ENCODE results near the gene ALLC.
A peak's percentile ranks its signal among the peaks of the same experiment; 100 is the strongest.

ALLC gene

DNA sequence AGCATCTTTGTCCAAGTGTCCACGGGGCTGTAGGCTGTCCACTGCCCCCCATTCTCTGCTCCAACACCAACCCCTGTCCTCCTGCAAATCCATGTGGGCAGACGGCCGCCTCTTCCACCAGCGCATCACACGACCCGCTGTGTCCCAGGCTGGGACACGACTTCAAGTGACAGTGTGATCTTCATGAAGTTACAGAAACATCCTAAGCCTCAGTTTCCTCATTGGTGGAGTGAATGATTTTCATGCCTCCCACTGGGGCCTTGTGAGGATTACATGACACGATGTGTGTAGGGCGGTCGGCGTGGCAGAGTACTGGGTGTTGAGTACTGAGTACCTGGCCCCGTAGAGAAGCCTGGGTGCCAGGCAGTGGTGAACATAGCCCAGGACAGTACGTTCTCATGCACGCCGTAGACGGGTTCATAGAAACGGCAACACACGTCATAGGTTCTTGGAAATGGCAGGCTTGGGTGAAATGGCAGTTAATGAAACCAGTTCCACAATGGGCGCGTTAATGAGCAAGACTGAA is 9.3 kb upstream of the ALLC start:
- TF ChIP-seq, protein P1, sequence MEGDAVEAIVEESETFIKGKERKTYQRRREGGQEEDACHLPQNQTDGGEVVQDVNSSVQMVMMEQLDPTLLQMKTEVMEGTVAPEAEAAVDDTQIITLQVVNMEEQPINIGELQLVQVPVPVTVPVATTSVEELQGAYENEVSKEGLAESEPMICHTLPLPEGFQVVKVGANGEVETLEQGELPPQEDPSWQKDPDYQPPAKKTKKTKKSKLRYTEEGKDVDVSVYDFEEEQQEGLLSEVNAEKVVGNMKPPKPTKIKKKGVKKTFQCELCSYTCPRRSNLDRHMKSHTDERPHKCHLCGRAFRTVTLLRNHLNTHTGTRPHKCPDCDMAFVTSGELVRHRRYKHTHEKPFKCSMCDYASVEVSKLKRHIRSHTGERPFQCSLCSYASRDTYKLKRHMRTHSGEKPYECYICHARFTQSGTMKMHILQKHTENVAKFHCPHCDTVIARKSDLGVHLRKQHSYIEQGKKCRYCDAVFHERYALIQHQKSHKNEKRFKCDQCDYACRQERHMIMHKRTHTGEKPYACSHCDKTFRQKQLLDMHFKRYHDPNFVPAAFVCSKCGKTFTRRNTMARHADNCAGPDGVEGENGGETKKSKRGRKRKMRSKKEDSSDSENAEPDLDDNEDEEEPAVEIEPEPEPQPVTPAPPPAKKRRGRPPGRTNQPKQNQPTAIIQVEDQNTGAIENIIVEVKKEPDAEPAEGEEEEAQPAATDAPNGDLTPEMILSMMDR (conservative IDR thresholded peaks at IDR 0.05; ENCODE audit: low read depth, low read length): no peak
- no peak overlapping the region for H3K9ac ChIP-seq

DNA sequence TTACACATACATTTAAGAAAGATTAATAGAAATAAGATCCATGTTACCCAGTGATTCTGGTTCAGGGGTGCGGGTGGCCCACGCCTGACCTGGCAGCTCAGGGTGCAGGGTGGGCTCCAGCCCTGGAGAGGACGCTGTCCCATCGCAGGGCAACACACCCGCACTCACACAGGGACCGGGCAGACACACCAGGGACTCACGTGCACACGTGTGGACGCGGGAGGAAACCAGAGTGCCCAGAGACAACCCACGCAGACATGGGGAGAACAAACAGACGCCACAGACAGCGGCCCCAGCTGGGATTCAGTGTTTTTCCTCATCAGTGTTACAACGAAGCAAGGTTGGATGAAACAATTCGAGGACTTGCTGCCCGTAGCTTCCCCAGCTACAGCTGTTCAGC is 8.4 kb upstream of the ALLC start:
- H3K27ac ChIP-seq: no peak overlapping the region

More for the DNA sequence above, 9.3 kb upstream of the ALLC start:
- Histone ChIP-seq H3K36me3 (ENCODE audit: insufficient read depth) (no peaks in the 10 kb centered on the region), H3K27me3 (ENCODE audit: insufficient read depth, low read depth) (no peaks in the 10 kb centered on the region), H3K4me1 (ENCODE audit: low read depth, poor library complexity, severe bottlenecking) (peaks cover 20% of the 10 kb centered on the region), H3K4me2 (no peak overlapping the region), H2AFZ (ENCODE audit: low read depth) (no peak overlapping the region), H3K79me2 (ENCODE audit: insufficient read depth, low read depth) (no peaks in the 10 kb centered on the region), H3K27ac (no peak overlapping the region), H3K4me3 (IDR thresholded peaks at IDR 0.05; ENCODE audit: insufficient read depth, low read depth, low read length) (no peak overlapping the region), H4K20me1 (ENCODE audit: insufficient read depth) (no peaks in the 10 kb centered on the region)

DNA sequence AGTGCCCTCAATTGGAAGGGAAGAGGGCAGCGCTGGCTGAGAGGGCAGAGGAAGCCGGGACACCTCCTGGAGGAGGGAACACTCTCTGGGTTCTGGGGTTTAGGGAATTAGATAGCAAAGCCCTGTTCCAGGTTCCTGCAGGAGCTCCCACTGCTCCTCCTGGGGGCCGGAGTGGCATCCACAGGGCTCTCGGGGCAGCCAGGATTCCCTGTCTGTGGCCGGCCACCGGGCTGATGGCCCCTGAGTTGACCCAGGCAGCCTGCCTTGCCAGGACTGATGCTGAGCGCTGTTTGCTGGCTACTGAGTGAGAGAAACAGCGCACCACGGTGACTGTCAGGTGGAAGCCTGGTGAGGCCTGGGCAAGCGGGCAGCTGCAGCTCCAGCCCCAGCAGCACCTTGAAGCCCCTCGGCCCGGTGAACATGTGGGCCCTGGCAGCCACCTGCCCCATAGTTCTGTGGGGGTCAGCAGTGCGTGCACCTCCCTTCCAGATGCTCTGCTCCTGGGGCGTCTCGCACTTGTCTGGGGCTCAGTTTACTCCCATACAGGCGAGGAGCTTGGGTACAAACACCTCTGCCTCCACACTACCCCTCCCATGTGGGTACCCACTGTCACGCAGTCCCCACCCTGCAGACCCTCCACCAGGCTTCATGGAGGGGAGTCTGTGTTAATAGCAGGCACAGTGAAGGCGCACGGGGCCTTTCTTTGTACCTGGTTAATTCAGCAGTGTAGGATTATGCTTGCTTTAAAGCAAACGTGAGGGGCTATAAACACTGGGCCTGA is 7.7 kb upstream of the ALLC start:
- no peak overlapping the region for H3K4me3 ChIP-seq (IDR thresholded peaks at IDR 0.05; ENCODE audit: insufficient read depth, low read depth, low read length)
- H4K20me1 ChIP-seq (ENCODE audit: insufficient read depth): no peaks in the 10 kb centered on the region
- TF ChIP-seq, protein P1 (conservative IDR thresholded peaks at IDR 0.05; ENCODE audit: low read depth, low read length): no peak
- H3K79me2 ChIP-seq (ENCODE audit: insufficient read depth, low read depth): no peaks in the 10 kb centered on the region
- peak overlapping the region; percentile 37; the same call in 1 of the 2 replicates for H3K9ac ChIP-seq
- H3K27me3 ChIP-seq (ENCODE audit: insufficient read depth, low read depth): no peaks in the 10 kb centered on the region
- no peaks in the 10 kb centered on the region for H3K36me3 ChIP-seq (ENCODE audit: insufficient read depth)
- peak overlapping the region; percentile 54; the same call in 1 of the 2 replicates for H3K4me2 ChIP-seq
- peaks cover 20% of the 10 kb centered on the region for H3K4me1 ChIP-seq (ENCODE audit: low read depth, poor library complexity, severe bottlenecking)
- peak overlapping the region; percentile 83 for H2AFZ ChIP-seq (ENCODE audit: low read depth)
- no peak overlapping the region for H3K27ac ChIP-seq

More for the DNA sequence above, 8.4 kb upstream of the ALLC start:
- Histone ChIP-seq H3K9ac (no peak overlapping the region), H4K20me1 (ENCODE audit: insufficient read depth) (no peaks in the 10 kb centered on the region), H3K4me2 (no peak overlapping the region), H3K4me3 (IDR thresholded peaks at IDR 0.05; ENCODE audit: insufficient read depth, low read depth, low read length) (no peak overlapping the region), H3K36me3 (ENCODE audit: insufficient read depth) (no peaks in the 10 kb centered on the region), H3K79me2 (ENCODE audit: insufficient read depth, low read depth) (no peaks in the 10 kb centered on the region), H2AFZ (ENCODE audit: low read depth) (no peak overlapping the region), H3K27me3 (ENCODE audit: insufficient read depth, low read depth) (no peaks in the 10 kb centered on the region), H3K4me1 (ENCODE audit: low read depth, poor library complexity, severe bottlenecking) (peaks cover 20% of the 10 kb centered on the region)
- TF ChIP-seq, protein P1 (conservative IDR thresholded peaks at IDR 0.05; ENCODE audit: low read depth, low read length): no peak

DNA sequence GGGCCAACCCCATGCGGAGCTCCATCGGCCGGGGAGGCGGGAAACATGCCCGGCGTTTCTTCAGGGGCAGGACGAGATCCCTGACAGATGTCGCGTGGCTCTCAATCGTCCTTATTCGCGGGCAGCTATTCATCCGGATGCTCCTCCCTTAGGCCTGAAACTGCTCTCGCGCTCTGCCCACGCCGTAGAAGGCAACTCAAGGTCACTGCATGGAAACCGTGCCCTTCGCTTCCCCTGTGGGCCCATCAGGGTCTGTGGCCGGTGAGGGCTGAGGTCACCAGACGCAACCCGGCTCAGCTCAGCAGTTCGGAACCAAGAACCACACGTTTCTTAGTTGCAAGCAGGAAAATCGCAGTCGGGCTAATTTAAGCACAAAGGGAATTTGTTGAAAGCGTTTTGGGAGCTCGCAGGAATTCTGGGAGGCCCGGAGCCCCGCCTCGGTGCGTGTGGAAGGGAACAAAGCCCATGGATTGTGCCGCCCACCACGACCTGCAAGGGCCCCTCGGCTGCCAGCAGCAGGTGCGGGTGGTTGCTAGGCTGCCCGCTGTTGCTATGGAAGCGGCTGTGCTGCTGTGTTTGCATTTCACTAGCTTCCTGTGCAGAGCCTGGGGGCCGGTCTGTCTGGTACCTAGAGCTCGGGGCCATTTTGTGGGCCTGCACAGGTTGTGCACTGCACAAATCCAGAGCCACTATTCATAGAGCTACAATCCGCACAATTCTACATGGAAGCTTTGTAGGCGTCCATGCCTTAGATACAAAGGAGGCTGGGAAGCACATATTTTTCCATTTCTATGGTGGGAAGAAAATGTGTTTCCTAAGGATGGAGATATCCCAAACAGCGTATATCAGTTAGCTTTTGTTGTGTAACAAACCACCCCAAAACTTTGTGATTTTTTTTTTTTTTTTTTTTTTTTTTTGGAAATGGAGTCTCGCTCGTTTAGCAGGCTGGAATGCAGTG is 6.0 kb upstream of the ALLC start:
- Histone ChIP-seq H3K79me2 (ENCODE audit: insufficient read depth, low read depth) (no peaks in the 10 kb centered on the region), H3K27ac (peak overlapping the region; percentile 98), H3K36me3 (ENCODE audit: insufficient read depth) (no peaks in the 10 kb centered on the region), H3K9ac (peak overlapping the region; percentile 91), H4K20me1 (ENCODE audit: insufficient read depth) (no peaks in the 10 kb centered on the region), H3K4me1 (ENCODE audit: low read depth, poor library complexity, severe bottlenecking) (peaks cover 20% of the 10 kb centered on the region), H3K4me2 (peak overlapping the region; percentile 87), H2AFZ (ENCODE audit: low read depth) (peak overlapping the region; percentile 99), H3K4me3 (IDR thresholded peaks at IDR 0.05; ENCODE audit: insufficient read depth, low read depth, low read length) (no peak overlapping the region), H3K27me3 (ENCODE audit: insufficient read depth, low read depth) (no peaks in the 10 kb centered on the region)
- TF ChIP-seq, protein P1 (conservative IDR thresholded peaks at IDR 0.05; ENCODE audit: low read depth, low read length): no peak

Data from KMS-11 (cell line).